Dedifferentiated amniotic fluid mesenchymal stem cell (primary cell): ENCODE measurements around the gene SMAD7.

Source experiments
- DNase-seq: peaks from one replicate; pipeline ENCODE4 v3.0.0-alpha.2; 2016; ENCODE audit errors: extremely low spot score

The SMAD7 gene

GRCh38 chr18:48894799-48895346 lies 55.9 kb downstream of the SMAD7 start:
- no peak for DNase-seq

- no peak for DNase-seq
Measured at GRCh38 chr18:48893608-48894600, 56.9 kb downstream of the SMAD7 start.

DNA sequence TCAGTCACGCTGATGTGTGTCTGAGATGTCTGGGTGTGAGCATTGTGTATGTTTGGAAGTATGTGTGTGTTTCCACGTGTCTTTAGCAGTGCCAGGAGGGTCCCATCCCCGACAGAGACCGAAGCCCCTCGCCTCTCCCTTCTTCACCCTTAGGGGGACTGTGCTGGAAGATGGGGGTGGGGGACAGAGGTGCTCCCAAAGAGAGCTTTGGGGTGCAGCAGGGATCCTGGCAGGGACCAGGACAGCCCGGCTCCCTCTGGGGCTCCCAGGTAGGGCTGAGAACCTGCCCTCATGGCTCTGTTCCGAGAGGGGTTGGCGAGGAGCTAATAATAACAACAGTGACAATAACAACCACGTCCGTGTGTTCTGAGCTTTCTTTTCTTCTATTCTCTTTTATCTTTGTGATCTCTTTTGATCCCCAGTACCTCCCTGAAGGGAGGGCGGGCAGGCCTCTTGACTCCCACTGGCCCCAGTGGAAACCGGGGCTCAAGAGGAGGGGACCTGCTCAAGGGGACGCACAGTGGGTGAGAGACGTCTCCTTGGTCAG lies 57.6 kb downstream of the SMAD7 start:
- DNase-seq: no peak

GRCh38 chr18:48892146-48892855 lies 58.5 kb downstream of the SMAD7 start:
- no peak for DNase-seq

- DNase-seq: no peak
Measured at GRCh38 chr18:48891721-48892120, 59.0 kb downstream of the SMAD7 start.

DNA sequence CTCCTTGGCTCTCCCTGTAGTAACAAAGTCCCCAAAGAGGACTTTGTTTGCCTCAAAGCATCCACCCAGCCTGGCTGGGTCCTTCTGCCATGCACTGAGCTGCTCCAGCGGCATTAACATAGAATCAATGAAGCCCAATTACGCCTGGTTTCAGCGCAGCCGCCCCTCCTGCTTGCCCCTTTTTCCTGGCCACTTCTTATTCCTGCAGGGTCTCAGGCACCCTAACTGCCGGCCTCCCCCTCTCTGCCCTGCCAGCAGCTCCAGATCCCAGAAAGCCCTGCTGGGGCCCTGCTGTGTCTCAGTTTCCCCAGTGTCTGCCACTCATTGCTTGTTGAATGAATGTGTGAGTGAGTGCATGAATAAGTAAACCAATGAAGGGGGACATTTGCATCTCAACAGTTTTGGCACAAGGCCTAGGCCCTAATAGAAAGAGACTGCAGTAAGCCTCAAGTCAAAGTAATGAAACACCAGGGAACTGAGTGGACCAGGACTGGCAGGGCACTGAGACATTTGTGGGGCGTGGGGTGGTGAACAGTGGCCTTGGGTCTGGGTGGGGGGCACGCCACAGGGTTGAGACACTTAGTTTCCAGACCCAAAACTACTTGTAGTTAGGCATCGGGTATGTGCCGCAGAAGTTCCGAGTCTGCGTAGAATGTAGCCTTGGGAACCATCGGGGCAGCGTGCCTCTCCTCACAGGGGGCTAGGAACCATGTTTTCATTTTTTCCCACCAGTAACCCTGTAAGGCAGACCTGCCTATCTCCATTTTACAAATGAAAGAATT lies 60.6 kb downstream of the SMAD7 start:
- no peak for DNase-seq

DNA sequence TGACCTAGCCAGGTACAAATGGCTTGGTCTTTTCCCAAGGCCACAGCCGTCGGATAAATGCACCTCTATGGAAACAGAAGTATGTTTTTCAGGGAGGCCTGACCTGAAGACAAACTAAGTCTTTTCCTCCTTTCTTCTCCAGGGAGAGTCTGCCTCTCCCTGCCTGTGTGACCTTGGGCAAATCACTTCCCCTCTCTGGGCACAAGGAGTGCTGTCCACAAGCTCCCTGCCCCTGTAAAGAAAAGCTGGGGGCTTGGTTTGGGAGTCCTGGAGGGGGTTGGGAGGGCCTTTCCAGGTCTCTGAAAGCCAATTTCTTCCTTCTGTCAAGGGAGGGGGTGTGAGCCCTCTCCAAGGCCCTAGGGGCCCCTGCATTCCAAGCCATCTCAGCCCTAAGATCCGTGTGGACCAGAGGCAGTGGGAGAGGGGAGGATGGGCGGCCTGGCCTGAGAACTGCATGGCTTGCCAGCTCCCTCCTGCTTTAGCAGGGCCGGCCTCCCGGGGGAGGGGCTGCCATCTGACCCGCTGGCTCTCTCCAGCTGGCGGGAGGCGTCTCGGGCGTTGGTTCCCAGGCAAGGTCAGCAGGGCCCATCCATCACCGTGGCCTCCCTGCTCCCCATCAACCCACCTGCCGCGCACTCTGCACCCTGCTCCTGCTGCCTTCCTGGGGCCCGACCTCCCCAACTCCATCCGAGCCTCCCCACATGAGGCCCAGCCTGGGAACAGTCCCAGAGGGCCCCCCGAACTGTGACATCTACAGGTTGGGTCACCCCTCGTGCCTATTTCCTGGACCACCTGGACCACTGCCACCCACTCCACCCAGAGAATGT lies 61.4 kb downstream of the SMAD7 start:
- no peak for DNase-seq

DNA sequence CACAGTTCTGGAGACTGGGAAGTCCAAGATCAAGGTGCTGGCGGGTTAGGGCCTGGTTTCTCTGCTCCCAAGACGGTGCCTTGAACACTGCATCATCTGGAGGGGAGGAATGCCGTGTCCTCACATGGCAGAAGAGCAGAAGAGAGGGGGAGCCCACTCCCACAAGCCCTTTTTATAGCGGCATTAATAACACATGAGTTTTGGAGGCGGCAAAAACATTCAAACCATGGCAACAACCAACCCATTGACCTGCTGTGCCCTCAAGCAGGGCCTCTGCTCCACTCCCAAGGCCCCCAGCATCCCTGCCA lies 62.0 kb downstream of the SMAD7 start:
- no peak for DNase-seq

GRCh38 chr18:48887905-48888772 lies 62.6 kb downstream of the SMAD7 start:
- no peak for DNase-seq

DNA sequence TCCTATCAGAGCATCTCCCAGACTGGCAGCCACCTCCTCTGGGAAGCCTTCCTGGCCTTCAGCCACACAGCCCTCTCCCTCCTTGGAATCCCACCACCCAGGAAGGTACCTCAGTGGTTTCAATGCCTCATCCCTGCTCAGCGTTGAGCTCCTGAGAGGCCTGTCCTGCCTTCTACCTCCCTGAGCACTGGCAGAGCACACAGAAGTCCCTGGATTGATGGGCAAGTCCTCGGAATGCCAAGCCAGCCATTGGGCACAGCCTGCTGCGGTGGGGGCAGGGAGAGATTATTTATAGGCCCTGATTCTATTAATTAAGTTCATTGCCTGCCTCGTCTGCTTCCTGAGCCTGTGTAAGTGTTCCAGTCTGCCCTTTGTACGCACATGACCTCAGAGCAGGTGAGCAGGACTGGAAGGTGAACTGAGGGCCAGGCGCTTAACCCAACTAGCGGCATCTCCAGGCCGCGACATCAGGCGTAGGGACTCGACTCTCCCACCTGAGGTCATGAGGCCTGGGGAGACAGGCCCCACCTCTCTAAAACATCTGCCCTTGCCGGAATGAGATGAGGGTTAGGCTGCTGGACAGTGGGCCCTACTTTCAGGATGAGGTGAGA lies 63.4 kb downstream of the SMAD7 start:
- no peak for DNase-seq

DNA sequence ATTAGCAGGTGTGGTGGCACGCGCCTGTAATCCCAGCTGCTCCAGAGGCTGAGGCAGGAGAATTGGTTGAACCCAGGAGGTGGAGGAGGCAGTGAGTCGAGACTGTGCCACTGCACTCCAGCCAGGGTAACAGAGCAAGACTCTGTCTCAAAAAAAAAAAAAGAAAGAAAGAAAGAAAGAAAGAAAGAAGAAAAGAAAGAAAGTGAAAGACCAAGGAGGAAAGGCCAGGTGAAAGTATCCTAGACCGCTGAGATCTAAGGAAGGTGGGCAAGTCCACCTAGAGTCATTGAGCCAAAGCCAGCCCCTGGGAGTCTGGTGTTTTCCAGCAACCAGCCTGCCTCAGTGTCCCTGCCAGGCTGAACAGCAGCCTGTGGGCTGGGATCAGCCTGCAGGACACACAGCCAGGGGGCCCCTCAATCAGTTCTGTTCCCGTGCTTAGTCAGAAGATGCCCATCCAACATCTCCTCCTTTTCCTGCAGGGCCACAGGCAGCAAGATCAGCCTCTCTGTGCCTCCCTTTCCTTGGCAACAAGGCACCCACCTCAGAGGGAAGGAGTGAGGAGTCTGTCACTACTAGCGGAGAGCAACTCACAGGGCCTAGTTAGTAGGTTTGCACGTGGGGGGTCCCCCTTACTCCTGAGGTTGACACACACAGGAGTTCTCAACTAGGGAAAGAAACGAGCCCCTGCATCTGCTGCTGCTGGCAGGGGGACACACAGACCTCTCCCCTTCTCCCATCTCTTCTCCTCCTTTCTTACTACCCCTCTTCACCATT lies 64.1 kb downstream of the SMAD7 start:
- DNase-seq: no peak

GRCh38 chr18:48885924-48886400 lies 64.8 kb downstream of the SMAD7 start:
- DNase-seq: no peak

DNA sequence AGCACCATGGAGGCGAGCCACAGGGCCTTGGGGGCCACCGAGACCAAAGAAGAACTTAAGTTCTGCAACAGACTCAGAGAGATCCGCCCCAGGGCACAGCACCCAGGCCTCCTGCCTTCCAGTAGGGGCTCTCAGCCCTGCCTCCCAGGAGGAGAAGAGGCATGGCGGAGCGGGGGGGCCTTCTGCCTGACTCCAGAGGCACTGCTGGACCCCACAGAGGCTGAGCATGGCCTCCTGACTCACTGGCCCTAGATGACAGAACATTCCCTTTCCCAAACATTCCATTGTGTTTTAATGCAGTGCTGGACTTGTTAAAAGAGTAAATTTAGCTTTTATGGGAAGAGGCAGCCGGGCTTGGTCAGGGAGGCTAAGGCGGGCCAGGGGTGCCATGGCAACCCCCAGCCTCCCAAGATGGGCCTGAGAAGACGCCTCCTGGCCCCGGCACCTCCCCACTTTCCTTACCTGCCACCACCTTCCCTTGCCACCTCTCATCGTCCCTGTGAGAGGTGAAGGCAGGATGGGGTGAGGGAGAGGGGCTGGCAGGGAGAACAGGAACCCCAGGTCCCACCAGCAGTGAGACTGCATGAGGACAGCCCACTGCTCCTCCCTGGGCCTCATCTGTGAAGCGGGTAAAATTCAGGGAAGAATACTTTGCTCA lies 65.4 kb downstream of the SMAD7 start:
- DNase-seq: no peak

DNA sequence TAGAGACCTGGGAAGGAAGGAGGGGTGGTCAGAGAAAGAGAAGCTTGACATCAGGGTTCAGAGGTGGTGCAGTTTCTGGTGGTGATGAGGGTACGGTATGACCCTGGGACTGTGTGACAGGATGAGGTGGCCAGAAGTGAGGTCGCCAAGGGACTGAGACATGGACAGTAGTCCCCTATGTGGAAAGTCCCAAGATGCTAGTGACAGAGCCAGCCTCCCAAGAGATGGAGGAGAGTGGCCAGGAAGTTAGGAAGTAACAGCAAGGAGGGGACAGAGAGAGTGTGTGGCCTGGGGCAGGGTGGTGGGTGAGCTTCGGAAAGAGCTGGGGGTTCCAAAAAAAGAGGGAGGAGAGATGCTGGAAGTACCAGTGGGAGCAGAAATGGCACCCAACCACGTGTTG lies 66.0 kb downstream of the SMAD7 start:
- no peak for DNase-seq

DNA sequence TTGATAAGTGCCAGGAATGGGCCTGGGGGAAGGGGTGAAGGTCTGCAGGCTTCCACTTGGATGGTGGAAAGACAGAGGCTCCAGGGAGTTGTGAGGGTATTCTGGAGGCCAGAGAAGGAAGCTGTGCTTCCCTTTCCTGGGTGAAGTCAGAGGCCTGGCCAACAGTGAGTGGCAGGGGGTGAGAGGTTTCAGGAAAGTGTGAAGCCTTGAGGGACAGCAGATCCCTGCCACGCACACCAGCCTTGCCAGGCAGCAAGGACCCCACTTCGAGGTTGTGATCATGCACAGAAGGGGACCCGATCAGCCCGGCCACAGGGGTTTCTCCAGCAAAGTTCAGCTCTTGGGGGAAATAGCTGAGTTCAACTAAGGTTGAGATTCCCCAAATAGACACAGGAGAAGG lies 66.5 kb downstream of the SMAD7 start:
- DNase-seq: no peak

GRCh38 chr18:48882379-48882778 lies 68.4 kb downstream of the SMAD7 start:
- DNase-seq: no peak

DNA sequence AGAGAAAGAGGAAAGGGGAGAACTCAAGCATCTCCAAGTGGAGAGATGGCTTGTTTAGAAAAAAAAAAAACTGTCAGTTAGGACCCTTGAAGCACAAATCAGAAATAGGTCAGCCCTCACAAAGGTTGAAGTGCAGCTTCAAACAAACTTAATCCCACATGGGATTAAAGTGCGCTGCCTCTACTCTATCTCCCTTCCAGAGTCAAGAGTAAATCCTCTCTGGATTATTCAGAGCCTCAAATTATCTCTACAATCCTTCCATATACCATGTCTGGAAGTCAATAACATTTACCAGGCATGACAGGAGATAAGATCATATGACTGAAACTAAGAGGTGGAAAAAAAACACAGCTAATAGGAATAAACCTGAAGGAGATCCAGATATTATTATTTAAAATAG lies 69.8 kb downstream of the SMAD7 start:
- DNase-seq: no peak

DNA sequence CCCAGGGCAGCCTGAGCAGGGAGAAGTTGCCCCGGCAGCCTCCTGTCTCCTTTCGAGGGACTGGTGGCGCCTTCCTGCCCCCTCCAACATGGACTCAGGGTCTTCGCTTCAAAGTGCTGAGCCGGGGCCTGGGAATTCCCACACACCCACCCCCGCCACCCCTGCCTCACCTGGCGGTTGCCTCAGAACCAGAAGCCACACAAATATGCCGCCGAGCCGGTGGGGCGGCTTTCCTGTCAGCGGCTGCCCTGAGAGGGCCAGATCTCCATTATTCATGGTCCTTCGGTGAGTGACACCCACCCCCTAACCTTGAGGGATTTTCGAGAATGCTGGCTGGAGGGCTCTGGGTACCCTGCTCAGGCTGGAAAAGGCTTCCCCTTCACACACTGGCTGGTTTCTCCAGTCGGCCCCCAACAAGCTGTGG lies 71.7 kb downstream of the SMAD7 start:
- no peak for DNase-seq
